Stomach (tissue), 9 donors: ENCODE measurements around the gene MSGN1. TPM values are rescaled to one million over a fixed set of nuclear protein-coding genes. Genes with fewer than 3 reads are reported as not detected.

Source experiments
- DNase-seq, 2 donors: peaks; one replicate each; pipeline versions ENCODE4 v3.0.0 to v3.0.0-alpha.2; 2013 to 2019
- H3K27ac ChIP-seq, 5 donors: fragments of 200-600 bp in 4 of 5; sonication (generic) in 4 of 5; one replicate each; pipeline ENCODE4 v1.5.1; 2013 to 2019; ENCODE audit warnings: mild to moderate bottlenecking in 1 of 5, moderate library complexity in 1 of 5
- H3K27me3 ChIP-seq, 3 donors: fragments of 200-600 bp; sonication (generic); one replicate each; pipeline ENCODE4 v1.5.1; 2017 to 2019; ENCODE audit warnings: mixed run types in 1 of 3
- H3K36me3 ChIP-seq, 4 donors: fragments of 200-600 bp; sonication (generic); 1 replicate in 3 of 4; 2 replicates in 1 of 4; pipeline ENCODE4 v1.5.1; 2016 to 2019
- H3K4me1 ChIP-seq, 4 donors: fragments of 200-600 bp; sonication (generic); one replicate each; pipeline ENCODE4 v1.5.1; 2016 to 2019
- H3K4me3 ChIP-seq, 4 donors: fragments of 200-600 bp; sonication (generic) in 3 of 4; one replicate each; pipeline ENCODE4 v1.5.1; 2016 to 2019; ENCODE audit warnings: mild to moderate bottlenecking in 1 of 4
- H3K9me3 ChIP-seq, 4 donors: fragments of 200-600 bp; sonication (generic); one replicate each; pipeline ENCODE4 v1.5.1; 2016 to 2019
- EP300 ChIP-seq: sonication (generic); formaldehyde crosslinking; IDR thresholded peaks from one replicate; pipeline ENCODE4 v1.6.1; 2017; ENCODE audit warnings: antibody characterized with exemption
- POLR2A ChIP-seq, 4 donors: fragments of 450-650 bp; IDR thresholded peaks; one replicate each; pipeline ENCODE4 v1.6.1; 2016; ENCODE audit warnings: antibody characterized with exemption in 4 of 4, control low read depth in 2 of 4, mild to moderate bottlenecking in 1 of 4, moderate library complexity in 1 of 4
- POLR2AphosphoS5 ChIP-seq, 3 donors: sonication (generic); formaldehyde crosslinking; IDR thresholded peaks; one replicate each; pipeline ENCODE4 v1.6.1; 2016; ENCODE audit warnings: antibody characterized with exemption in 3 of 3
- WGBS, 5 donors: extraction: QIAGEN DNeasy Blood & Tissue Kit in 3 of 5; methylation state at CpG; one replicate each; pipeline versions ENCODE4 v1.1.5 to v1.1.7; 2013 to 2018; 5-methylcytosine and 5-hydroxymethylcytosine counted together
- intact Hi-C: fragments of 100-400 bp; cut with DNase I; formaldehyde crosslinking; loops from one replicate; pipeline ENCODE4 v1.15.1; 2023; ENCODE audit warnings: low total_unique reads
- polyA plus RNA-seq, 3 donors: library from polyadenylated mRNA; stranded (reverse); fragments of 200-250 nt; gene quantifications; one replicate each; pipeline ENCODE4 v1.2.3, GENCODE V29; 2013
- total RNA-seq, 5 donors: library from RNA; depleted of rRNA; stranded (reverse); fragments of >200 nt; gene quantifications; one replicate each; pipeline versions ENCODE4 v1.1.0 to v1.2.3, GENCODE V29; 2014 to 2016
- TF ChIP-seq, protein P1 (sequence below), 7 experiments: fragments of 450-650 bp in 4 of 7; fragments of 200-600 bp in 3 of 7; sonication (generic) in 3 of 7; IDR thresholded peaks; one replicate each; pipeline ENCODE4 v1.5.1; 2016 to 2019; ENCODE audit warnings: antibody characterized with exemption in 7 of 7, control low read depth in 2 of 7, mild to moderate bottlenecking in 1 of 7
- donor health status: healthy with polysubstance abuse.
- donor health status: Bipolar disorder and iron deficiency.
- donor health status: healthy.

The MSGN1 gene
- total and polyA plus RNA-seq, 8 donors, result 0.75 TPM; not detected in 7

GRCh38 chr2:17827785-17828184, 11.5 kb downstream of the MSGN1 start:
- no peak overlapping the region for H3K27ac ChIP-seq

DNA sequence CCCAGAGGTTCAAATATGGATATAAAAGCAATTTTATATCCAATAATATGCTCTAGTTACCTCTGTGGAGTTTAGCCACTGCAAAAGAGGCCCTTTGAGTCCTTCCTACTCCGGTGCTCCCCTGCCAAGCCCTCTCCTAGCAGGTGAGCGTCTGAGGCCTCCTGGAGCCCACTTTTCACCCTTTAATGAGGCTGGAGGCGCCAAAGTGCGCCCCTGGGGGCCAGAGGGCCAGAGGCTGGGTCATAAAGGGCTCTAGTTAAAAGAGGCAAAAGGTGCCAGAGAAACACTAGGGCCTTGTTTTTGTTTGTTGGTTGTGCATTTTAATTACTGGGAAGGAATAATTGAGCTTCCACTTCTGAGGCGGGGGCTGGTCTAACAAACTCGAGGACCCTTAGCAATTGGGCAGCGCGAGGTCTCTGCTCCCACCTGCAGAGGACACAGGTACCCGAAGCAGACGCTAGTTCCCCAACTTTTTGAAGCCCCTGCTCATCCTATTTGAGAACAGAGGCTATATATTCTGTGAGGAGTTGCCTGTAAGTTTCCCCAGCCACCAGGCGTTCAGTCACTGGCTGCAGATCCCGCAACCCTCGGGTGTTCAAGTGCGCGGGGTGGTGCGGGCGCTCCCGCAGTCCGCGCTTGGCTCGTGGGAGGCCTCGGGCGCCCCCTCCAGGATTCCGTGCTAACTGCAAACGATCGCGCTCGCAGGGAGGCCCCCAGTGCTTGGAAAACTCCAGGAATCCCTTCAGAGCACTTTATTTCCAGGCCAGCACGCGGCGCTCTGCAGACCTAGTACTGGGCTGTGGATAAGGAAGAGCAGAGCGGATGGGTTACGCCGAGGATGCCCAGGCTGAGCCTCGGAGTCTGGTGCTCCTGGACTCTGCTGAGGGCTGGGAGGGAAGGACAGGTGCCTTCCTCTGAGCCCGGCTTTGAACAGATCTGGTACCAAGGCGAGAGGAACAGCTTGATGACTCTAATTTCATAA, 14.1 kb downstream of the MSGN1 start:
- no peak for TF ChIP-seq EP300
- TF ChIP-seq, protein P1, sequence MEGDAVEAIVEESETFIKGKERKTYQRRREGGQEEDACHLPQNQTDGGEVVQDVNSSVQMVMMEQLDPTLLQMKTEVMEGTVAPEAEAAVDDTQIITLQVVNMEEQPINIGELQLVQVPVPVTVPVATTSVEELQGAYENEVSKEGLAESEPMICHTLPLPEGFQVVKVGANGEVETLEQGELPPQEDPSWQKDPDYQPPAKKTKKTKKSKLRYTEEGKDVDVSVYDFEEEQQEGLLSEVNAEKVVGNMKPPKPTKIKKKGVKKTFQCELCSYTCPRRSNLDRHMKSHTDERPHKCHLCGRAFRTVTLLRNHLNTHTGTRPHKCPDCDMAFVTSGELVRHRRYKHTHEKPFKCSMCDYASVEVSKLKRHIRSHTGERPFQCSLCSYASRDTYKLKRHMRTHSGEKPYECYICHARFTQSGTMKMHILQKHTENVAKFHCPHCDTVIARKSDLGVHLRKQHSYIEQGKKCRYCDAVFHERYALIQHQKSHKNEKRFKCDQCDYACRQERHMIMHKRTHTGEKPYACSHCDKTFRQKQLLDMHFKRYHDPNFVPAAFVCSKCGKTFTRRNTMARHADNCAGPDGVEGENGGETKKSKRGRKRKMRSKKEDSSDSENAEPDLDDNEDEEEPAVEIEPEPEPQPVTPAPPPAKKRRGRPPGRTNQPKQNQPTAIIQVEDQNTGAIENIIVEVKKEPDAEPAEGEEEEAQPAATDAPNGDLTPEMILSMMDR (IDR thresholded peaks at IDR 0.05), result peak in 5 of 7 experiments; percentile 21 to 83 (median 61)
- TF ChIP-seq POLR2A (IDR thresholded peaks at IDR 0.05), result no peak
- intact Hi-C loops, result no loop called here
- Histone ChIP-seq H3K27ac (no peak overlapping the region), H3K4me1 (peaks cover 6 to 11% (median 9%) of the 10 kb centered on the region in 4 donors), H3K36me3 (no peaks in the 10 kb centered on the region), H3K9me3 (no peaks in the 10 kb centered on the region), H3K27me3 (peaks cover 0 to 13% (median 7%) of the 10 kb centered on the region in 3 donors), H3K4me3 (peak overlapping the region in 2 of 4 donors; percentile 1 to 28)
- WGBS, 5 donors, result 15 to 20% (median 16%) methylated on average over 29 to 37 of the region's 37 CpGs
- peak; percentile 58 to 90 for DNase-seq

More at GRCh38 chr2:17827785-17828184, 11.5 kb downstream of the MSGN1 start:
- Histone ChIP-seq H3K4me3 (no peak overlapping the region), H3K27me3 (peaks cover 0 to 13% (median 7%) of the 10 kb centered on the region in 3 donors), H3K9me3 (no peaks in the 10 kb centered on the region), H3K4me1 (peaks cover 6 to 11% (median 9%) of the 10 kb centered on the region in 4 donors), H3K36me3 (no peaks in the 10 kb centered on the region)
- intact Hi-C loops, result no loop called here
- TF ChIP-seq, protein P1 (IDR thresholded peaks at IDR 0.05), result no peak
- TF ChIP-seq EP300 (no peak), POLR2A (IDR thresholded peaks at IDR 0.05) (no peak), POLR2AphosphoS5 (IDR thresholded peaks at IDR 0.05) (no peak)
- WGBS, 5 donors, result 89 to 100% (median 95%) methylated on average over 2 of the region's 2 CpGs
- no peak for DNase-seq

GRCh38 chr2:17835516-17835915, 19.3 kb downstream of the MSGN1 start:
- Histone ChIP-seq H3K4me3 (no peak overlapping the region), H3K27ac (no peak overlapping the region), H3K4me1 (peaks cover 4 to 5% (median 5%) of the 10 kb centered on the region in 4 donors), H3K36me3 (no peaks in the 10 kb centered on the region), H3K9me3 (no peaks in the 10 kb centered on the region), H3K27me3 (peaks cover 0 to 7% (median 1%) of the 10 kb centered on the region in 3 donors)
- WGBS, 5 donors, result 32 to 84% (median 73%) methylated on average over 2 of the region's 2 CpGs
- DNase-seq, result no peak
- intact Hi-C loops, result no loop called here
- TF ChIP-seq, protein P1 (IDR thresholded peaks at IDR 0.05), result no peak
- TF ChIP-seq POLR2AphosphoS5 (IDR thresholded peaks at IDR 0.05) (no peak), POLR2A (IDR thresholded peaks at IDR 0.05) (no peak), EP300 (no peak)

DNA sequence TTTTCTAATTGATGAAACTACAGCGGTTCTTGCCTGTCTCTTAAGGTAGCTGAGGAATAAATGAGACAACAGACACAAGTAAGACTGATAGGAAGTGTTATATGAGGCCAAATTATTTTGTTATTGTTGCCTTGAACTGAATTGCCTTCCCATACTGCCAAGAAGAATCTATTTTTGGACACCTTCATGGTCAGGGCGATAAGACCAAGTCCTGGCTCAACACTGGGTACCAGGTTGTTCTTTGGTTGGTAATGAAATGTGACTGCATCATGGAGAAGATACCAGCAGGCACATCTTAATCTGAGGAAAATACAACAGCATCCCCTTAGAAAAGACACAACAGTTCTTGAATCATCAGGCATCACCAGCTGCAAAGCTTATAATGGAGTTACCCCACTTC, 23.7 kb downstream of the MSGN1 start:
- WGBS, 5 donors, result 71 to 87% (median 77%) methylated on average over 2 of the region's 2 CpGs
- H3K27me3 ChIP-seq, result no peaks in the 10 kb centered on the region
- H3K4me1 ChIP-seq, result no peaks in the 10 kb centered on the region
- no peak for DNase-seq
- H3K9me3 ChIP-seq, result no peaks in the 10 kb centered on the region
- H3K4me3 ChIP-seq, result no peak overlapping the region
- intact Hi-C loops, result no loop called here
- TF ChIP-seq POLR2A (IDR thresholded peaks at IDR 0.05) (no peak), EP300 (no peak), POLR2AphosphoS5 (IDR thresholded peaks at IDR 0.05) (no peak)
- TF ChIP-seq, protein P1 (IDR thresholded peaks at IDR 0.05), result no peak
- H3K36me3 ChIP-seq, result no peaks in the 10 kb centered on the region
- no peak overlapping the region for H3K27ac ChIP-seq
